HUES6 (cell line): Measurements from ENCODE around the gene SAE1.

Source experiments
- H3K27ac ChIP-seq: 2 replicates; pipeline ENCODE4 v1.7.0; 2013; ENCODE audit warnings: low read depth, mild to moderate bottlenecking, low read length, inconsistent platforms
- H3K27me3 ChIP-seq: 2 replicates; pipeline ENCODE4 v1.6.1; 2013; ENCODE audit warnings: low read length; ENCODE audit not compliant: control insufficient read depth, insufficient read depth
- H3K36me3 ChIP-seq: 2 replicates; pipeline ENCODE4 v1.6.1; 2013; ENCODE audit warnings: low read length; ENCODE audit not compliant: control insufficient read depth, insufficient read depth
- H3K4me1 ChIP-seq: 2 replicates; pipeline ENCODE4 v1.6.1; 2013; ENCODE audit warnings: low read length; ENCODE audit not compliant: control insufficient read depth, insufficient read depth
- H3K4me3 ChIP-seq: 2 replicates; pipeline ENCODE4 v1.5.1; 2013; ENCODE audit warnings: low read depth, low read length
- H3K9ac ChIP-seq: one replicate; pipeline ENCODE4 v1.6.1; 2013; ENCODE audit warnings: mild to moderate bottlenecking, low read length
- H3K9me3 ChIP-seq: 2 replicates; pipeline ENCODE4 v1.6.1; 2013; ENCODE audit warnings: low read depth, low read length; ENCODE audit not compliant: control insufficient read depth, insufficient read depth

SAE1 gene

DNA sequence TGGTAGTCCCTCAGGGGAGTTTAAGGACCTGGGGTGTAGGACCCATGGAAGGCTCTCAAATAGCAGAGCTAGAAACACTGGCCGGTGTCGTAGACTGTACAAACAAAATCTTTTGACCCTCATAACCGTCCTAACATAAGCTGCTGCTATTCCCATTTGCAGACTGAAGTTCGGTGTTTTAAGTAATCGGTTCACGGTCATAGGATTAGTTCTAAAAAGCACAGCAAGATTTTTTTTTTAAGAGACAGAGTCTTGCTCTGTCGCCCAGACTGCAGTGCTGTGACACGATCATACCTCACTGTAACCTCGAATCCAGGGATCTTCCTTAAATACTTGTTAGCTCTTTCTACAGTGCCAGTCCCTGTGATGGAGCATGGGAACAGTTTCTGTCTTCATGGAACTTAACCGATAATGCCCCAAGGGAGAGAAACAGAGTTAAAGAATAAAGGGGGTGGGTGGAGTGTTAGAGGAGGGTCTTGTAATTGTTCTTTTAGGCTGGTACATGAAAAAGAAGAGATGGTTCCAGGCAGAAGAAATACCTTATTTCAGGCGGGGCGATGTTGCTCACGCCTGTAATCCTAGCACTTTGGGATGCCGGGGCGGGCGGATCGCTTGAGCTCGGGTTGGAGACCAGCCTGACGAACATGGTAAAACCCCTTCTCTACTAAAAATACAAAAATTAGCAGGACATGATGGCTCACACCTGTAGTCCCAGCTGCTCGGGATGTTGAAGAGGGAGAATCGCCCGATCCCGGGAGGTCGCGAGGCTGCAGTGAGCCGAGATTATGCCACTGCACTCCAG, 16.6 kb upstream of the SAE1 start:
- H3K27me3 ChIP-seq: no peaks in the 10 kb centered on the region
- peaks cover 19% of the 10 kb centered on the region for H3K4me1 ChIP-seq
- peak overlapping the region; percentile 95 for H3K27ac ChIP-seq
- peak overlapping the region; percentile 93 for H3K9ac ChIP-seq
- peaks cover 14% of the 10 kb centered on the region for H3K36me3 ChIP-seq
- peak overlapping the region; percentile 87 for H3K4me3 ChIP-seq
- H3K9me3 ChIP-seq: no peaks in the 10 kb centered on the region

DNA sequence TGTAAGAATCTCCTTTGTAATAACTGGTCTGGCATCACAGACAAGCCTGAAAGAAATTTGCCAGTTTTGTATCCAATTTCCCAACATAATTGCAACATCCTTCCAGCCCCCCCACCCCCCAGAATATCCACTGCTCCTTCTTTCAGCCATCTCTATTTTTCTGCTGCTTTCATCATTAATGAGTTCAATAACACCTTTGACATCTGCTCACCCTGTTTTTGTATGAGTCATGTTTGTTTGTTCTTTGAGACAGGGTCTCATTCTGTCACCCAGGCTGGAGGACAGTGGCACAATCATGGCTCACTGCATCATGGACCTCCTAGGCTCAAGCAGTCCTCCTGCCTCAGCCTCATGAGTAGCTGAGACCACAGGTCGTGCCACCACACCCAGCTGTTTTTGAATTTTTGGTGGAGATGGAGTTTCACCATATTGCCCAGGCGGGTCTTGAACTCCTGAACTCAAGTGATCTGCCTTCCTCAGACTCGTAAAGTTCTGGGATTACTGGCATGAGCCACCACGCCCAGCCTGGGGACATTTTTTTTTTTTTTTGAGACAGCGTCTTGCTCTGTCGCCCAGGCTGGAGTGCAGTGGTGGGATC, 10.1 kb upstream of the SAE1 start:
- H3K4me3 ChIP-seq: no peak overlapping the region
- peaks cover 3% of the 10 kb centered on the region; the same call in 1 of the 2 replicates for H3K4me1 ChIP-seq
- no peak overlapping the region for H3K9ac ChIP-seq
- H3K27ac ChIP-seq: no peak overlapping the region
- H3K36me3 ChIP-seq: no peaks in the 10 kb centered on the region
- H3K27me3 ChIP-seq: no peaks in the 10 kb centered on the region
- no peaks in the 10 kb centered on the region for H3K9me3 ChIP-seq

DNA sequence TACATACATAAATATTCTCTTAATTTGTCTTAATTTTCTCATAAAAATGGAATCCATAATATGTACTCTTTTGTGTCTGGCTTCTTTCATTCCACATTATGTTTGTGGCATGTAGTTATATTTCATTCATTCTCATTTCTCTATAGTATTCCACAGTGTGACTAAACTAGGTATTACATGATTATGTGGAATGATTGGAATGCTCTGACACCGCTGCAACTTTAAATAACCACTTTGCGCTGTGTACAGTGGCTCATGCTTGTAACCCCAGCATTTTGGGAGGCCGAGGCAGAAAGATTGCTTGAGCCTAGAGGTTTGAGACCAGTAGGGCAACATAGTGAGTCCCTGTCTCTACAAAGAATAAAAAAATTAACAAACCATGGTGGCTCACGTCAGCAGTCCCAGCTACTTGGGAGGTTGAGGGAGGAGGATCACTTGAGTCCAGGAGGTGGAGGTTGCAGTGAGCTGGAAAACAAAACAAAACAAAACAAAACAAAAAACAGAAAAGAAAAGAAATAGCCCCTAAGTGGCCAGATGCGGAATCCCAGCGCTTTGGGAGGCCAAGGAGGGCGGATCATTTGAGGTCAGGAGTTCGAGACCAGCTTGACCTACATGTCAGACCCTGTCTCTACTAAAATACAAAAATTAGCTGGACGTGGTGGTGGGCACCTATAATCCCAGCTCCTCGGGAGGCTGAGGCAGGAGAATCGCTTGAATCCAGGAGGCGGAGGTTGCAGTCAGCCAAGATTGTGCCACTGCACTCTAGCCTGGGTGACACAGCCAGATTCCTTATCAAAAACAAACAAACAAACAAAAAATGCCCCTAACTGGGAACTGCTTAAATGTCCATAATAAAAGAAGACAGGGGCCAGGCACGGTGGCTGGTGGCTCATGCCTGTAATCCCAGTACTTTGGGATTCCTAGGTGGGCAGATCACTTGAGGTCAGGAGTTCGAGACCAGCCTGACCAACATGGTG, 8.0 kb upstream of the SAE1 start:
- Histone ChIP-seq H3K4me3 (no peak overlapping the region), H3K4me1 (peaks cover 3% of the 10 kb centered on the region; the same call in 1 of the 2 replicates), H3K27ac (no peak overlapping the region), H3K9ac (no peak overlapping the region), H3K36me3 (no peaks in the 10 kb centered on the region), H3K27me3 (no peaks in the 10 kb centered on the region), H3K9me3 (no peaks in the 10 kb centered on the region)

DNA sequence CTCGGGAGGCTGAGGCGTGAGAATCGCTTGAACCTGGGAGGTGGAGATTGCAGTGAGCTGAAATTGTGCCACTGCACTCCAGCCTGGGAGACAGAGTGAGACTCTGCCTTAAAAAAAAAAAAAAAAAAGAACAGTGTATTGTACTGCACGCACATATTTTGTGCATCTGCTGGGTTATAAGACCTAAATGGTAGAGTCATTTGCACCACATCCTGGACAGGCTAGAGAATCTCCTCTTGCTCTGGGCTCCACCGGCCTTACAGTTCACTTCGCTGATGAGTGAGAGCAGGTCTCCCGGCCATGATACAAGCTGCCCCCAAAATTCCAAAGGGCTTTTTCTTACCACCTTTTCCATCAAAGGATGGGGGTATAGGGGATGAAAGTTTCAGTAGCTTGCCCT, 7.2 kb upstream of the SAE1 start:
- Histone ChIP-seq H3K9me3 (no peaks in the 10 kb centered on the region), H3K4me3 (no peak overlapping the region), H3K4me1 (peaks cover 3% of the 10 kb centered on the region; the same call in 1 of the 2 replicates), H3K9ac (no peak overlapping the region), H3K36me3 (no peaks in the 10 kb centered on the region), H3K27ac (no peak overlapping the region), H3K27me3 (no peaks in the 10 kb centered on the region)

DNA sequence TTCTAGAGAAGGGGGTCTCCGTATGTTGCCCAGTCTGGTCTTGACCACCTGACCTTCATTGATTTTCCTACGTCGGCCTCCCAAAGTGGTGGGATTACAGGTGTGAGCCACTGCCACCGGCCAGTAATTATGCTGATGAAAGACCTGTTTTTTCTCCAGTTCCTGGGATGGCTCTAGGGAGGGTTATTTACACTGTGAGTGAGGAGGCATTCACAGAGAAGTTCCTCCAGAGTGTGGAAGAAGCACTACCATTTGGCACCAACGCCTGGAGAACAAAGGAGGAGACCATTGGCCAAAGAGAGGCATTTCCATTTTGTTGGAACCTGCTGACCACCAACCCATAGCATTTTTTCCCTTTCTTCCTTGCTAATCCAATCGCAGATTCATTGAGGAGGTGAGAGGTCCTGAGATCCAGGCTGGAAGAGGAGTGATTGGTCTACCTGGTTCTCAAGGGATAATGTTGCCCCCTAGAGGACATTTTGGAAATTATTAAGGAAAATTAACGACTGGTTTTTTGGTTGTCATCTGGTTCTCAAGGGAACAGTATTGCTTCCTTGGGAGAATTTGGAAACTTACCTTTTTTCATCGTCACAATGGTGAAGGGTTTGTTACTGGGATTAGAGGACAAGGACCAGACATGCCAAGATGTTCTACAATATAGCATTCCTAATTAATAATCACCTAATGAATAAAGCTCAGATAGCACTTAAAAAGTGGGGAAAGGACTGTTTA, 5.5 kb upstream of the SAE1 start:
- H3K27ac ChIP-seq: no peak overlapping the region
- H3K4me3 ChIP-seq: no peak overlapping the region
- no peak overlapping the region for H3K9ac ChIP-seq
- peaks cover 3% of the 10 kb centered on the region; the same call in 1 of the 2 replicates for H3K4me1 ChIP-seq
- no peaks in the 10 kb centered on the region for H3K36me3 ChIP-seq
- no peaks in the 10 kb centered on the region for H3K27me3 ChIP-seq
- no peaks in the 10 kb centered on the region for H3K9me3 ChIP-seq

DNA sequence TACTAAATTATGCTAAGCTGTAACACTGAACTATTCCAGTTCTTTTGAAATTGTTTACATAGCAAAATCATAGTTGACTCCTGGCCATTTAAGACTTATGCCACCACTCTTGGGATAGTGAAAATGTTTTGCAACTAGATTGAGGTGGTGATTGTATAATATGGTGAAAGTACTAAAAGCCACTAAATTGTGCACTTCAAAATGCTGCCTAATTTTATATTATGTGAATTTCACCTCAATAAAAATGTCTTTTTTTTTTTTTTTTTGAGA, 5.0 kb upstream of the SAE1 start:
- Histone ChIP-seq H3K9ac (no peak overlapping the region), H3K27ac (no peak overlapping the region), H3K4me1 (peaks cover 3% of the 10 kb centered on the region; the same call in 1 of the 2 replicates), H3K9me3 (no peaks in the 10 kb centered on the region), H3K4me3 (no peak overlapping the region), H3K27me3 (no peaks in the 10 kb centered on the region), H3K36me3 (no peaks in the 10 kb centered on the region)

DNA sequence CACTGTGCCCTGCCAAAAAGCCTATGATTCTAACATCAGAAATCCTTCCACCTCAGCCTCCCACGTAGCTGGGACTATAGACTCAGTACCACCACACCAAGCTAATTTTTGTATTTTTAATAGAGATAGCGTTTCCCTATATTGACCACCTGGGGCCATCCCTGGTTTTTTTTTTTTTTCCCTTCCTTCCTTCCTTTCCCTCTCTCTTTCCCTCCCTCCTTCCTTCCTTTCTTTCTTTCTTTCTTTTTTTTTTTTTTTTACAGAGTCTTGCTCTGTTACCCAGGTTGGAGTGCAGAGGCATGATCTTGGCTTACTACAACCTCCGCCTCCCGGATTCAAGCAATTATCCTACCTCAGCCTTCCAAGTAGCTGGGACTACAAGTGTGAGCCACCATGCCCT, 1.1 kb upstream of the SAE1 start:
- Histone ChIP-seq H3K4me1 (peaks cover 21% of the 10 kb centered on the region), H3K9ac (no peak overlapping the region), H3K27ac (no peak overlapping the region), H3K9me3 (no peaks in the 10 kb centered on the region), H3K4me3 (no peak overlapping the region), H3K27me3 (no peaks in the 10 kb centered on the region), H3K36me3 (peaks cover 21% of the 10 kb centered on the region)

DNA sequence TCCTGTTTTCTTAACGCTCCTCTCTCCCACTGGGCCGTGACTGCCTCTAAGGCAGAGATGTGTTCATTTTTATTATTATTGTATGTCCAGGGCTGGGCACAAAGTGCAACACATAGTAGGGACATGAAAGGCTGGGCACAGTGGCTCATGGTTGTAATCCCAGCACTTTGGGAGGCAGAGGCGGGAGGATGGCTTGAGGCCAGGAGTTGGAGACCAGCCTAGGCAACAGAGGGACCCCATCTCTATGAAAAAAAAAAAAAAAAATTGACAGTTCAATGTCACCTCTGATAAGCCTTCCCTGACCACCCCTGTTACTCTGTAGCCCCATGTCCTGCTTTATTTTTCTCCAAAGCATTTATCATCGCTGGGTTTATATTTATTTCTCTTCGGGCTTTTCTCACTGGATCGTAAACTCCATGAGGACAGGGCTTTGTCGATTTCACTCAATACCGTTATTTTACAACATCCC, 481 bp upstream of the SAE1 start:
- no peak overlapping the region for H3K9ac ChIP-seq
- H3K36me3 ChIP-seq: peaks cover 26% of the 10 kb centered on the region
- H3K27ac ChIP-seq: no peak overlapping the region
- H3K4me1 ChIP-seq: peaks cover 20% of the 10 kb centered on the region
- no peaks in the 10 kb centered on the region for H3K27me3 ChIP-seq
- no peak overlapping the region for H3K4me3 ChIP-seq
- no peaks in the 10 kb centered on the region for H3K9me3 ChIP-seq

DNA sequence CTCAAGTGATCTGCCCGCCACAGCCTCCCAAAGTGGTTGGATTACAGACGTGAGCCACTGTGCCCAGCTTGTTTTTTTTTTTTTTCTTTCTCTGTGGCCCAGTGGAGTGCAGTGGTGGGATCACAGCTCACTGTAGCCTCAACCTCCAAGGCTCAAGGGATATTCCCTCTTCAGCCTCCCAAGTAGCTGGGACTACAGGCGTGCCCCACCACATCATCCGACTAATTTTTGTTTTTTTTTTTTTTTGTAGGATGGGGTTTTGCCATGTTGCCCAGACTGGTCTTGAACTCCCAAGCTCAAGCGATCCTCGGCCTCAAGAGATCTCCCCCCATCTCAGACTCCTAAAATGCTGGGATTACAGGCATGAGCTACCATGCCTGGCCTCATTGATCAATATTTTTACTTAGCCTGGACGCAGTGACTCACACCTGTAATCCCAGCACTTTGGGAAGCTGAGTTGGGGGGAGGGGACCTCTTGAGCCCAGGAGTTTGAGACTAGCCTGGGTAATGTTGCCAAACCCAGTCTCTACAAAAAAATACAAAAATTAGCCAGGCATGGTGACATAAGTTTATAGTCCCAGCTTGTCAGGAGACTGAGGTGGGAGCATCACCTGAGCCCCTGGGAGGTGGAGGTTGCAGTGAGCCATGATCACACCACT, 1.7 kb downstream of the SAE1 start:
- Histone ChIP-seq H3K36me3 (peaks cover 42% of the 10 kb centered on the region), H3K27me3 (no peaks in the 10 kb centered on the region), H3K4me3 (peak overlapping the region; percentile 96), H3K27ac (no peak overlapping the region), H3K9ac (peak overlapping the region; percentile 91), H3K9me3 (no peaks in the 10 kb centered on the region), H3K4me1 (peaks cover 20% of the 10 kb centered on the region)

DNA sequence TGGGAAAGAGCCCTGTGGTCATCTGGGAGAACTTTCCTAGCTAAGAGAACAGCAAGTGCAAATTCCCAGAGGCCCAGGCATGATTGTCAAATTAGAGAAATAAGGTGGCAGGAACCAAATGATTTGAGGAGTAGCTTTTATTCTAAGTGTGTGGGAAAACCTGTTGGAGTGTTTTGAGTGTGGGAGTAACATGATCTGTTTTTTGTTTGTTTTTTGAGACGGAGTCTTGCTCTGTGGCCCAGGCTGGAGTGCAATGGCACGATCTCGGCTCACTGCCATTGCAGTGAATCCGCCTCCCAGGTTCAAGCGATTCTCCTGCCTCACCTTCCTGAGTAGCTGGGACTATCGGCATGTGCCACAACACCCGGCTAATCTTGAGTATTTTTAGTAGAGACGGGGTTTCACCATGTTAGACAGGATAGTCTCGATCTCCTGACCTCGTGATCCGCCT, 2.4 kb downstream of the SAE1 start:
- H3K27me3 ChIP-seq: no peaks in the 10 kb centered on the region
- H3K4me1 ChIP-seq: peaks cover 20% of the 10 kb centered on the region
- peak overlapping the region; percentile 96; the same call in 1 of the 2 replicates for H3K4me3 ChIP-seq
- H3K36me3 ChIP-seq: peaks cover 44% of the 10 kb centered on the region
- no peaks in the 10 kb centered on the region for H3K9me3 ChIP-seq
- no peak overlapping the region for H3K9ac ChIP-seq
- no peak overlapping the region for H3K27ac ChIP-seq
